HG02943 (cell line): ENCODE data around the gene OTUB2.

Experiments
- ATAC-seq: cut with Tn5 transposase; IDR thresholded peaks from one replicate; pipeline ENCODE4 v1.9.1; 2021; ENCODE audit warnings: mild to moderate bottlenecking, low read depth, moderate library complexity; ENCODE audit not compliant: unreplicated experiment

The OTUB2 gene

DNA sequence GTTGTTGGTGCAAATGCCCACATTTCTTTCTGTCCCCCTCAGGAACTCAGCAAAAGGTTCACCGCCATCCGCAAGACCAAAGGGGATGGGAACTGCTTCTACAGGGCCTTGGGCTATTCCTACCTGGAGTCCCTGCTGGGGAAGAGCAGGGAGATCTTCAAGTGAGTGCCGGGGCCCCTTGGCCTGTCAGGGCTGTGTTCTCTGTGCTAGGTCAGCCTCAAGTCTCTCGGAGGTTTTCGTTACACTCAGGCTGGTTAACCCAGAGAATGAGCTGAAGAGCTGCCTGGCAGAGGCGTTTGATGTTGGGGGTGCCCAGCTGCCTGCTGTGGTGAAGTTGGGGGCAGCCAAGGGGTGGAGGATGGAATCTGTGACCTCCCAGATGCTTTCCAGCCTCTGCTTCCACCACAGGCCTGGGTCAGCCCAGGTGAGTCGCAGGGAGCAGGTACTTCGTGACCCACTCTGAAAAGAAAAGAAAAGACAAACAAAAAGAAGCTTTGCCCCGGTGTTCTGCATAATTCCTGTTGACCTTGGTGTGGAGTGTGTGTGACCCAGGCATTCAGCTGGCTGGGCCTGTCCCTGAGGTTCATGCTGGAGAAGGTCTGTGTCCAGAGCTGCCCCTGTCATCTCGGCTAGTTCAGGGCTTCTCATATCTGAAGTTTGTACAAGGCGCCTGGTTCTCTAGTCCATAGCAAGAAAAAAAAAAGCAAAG, 12.9 kb downstream of the OTUB2 start:
- ATAC-seq: no peak

DNA sequence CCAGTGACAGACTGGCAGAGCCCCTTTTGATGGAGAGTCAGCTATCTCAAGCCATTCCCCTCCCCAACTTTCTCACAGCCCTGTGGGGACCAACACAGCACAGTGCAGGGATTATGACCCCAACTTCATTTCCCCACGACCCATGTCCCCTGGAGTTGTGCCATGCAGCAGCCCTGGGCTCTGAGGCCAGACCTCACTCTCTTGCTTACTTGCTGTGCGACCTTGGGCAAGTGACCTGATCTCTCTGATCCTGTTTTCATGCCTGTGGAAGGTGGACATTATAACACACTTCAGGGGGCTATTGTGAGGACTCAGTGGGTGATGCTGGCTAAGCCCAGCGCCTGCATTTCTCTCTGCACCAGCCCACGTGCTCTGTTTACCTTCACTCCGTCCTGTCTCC, 14.1 kb downstream of the OTUB2 start:
- ATAC-seq: no peak

DNA sequence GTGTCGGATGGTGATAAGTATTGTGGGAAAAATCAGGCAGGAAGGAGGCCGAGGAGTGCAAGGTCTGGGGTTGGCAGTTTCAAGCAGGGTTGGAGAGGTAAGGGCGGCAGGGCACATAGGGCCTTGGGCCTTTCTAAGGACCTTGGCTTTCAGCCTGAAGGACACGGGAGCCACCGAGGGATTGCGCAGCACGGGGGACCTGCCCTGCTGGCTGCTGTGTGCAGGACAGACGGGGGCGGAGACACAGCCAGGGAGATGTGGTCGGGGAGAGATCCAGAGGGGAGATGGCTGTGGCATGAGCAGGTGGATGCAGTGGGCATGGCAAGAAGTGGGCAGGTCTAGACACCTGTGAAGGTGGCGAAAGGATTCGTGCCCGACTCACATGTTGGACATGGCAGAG, 14.7 kb downstream of the OTUB2 start:
- ATAC-seq: no peak

DNA sequence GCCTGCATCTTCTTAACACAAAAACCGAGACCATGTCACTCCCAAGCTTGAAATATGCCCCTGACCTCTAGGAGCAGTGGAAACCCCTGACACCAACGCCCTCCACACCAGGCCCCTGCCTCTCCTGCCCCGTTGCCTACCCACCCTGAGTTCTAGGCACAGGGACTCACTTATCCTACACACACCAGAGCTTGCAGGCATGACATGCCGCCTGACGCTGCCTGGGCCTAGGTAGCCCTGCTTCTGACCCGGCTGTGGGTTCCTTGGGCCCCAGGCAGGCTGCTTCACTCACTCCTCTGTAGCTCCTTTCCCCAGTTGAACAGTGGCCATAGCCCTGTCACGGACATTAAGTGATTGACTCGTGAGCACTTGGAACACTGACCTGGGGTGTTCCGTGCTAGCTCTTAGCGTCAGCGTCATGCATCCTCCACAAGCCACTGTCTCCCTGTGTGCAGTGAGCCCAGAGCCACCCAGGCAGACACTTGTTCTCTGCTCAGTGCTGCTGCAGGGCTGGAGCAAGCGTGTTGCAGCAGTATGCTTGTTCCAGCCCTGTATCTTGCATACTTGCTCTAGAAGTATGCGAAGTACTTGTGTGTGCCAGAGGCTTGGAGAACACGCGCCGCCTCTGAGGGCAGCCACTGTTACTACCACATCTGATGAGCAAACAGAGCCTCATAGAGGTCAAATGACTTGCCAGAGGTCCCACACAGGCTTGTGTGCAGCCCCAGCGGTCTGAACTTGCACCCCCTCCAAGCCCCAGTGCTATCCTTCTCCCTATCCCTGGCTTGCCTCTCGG, 15.6 kb downstream of the OTUB2 start:
- ATAC-seq: no peak

DNA sequence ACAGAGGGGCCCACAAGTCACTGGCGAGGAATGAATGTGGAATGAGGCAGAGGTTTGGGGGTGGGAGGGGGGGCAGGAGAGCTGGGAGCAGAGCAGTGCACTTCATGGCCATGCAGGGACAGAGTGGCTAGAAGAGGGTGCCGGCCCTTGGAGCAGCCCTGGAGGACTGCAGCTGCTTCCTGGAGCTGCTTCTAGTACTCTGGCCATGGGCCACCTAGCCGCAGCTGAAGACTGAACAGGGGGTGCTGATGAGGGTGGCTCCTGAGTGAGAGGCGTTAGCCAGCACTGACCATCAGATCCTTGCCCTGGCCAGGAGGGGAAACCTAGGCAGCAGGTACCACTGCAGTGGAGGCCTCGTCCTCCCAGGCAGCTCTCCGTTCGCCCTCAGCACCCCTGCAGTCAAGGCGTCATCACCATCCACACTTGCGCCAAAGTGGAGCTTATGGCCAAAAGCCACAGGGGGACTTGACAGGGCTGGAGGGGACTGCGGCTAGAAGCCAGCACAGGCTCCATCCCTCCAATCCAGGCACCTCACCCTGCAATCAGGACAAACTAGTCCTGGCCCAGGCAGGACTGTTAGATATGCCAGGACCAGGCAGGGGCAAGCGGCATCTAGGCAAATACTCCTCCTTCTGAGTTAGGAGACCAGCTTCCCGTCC, 16.4 kb downstream of the OTUB2 start:
- ATAC-seq: no peak

DNA sequence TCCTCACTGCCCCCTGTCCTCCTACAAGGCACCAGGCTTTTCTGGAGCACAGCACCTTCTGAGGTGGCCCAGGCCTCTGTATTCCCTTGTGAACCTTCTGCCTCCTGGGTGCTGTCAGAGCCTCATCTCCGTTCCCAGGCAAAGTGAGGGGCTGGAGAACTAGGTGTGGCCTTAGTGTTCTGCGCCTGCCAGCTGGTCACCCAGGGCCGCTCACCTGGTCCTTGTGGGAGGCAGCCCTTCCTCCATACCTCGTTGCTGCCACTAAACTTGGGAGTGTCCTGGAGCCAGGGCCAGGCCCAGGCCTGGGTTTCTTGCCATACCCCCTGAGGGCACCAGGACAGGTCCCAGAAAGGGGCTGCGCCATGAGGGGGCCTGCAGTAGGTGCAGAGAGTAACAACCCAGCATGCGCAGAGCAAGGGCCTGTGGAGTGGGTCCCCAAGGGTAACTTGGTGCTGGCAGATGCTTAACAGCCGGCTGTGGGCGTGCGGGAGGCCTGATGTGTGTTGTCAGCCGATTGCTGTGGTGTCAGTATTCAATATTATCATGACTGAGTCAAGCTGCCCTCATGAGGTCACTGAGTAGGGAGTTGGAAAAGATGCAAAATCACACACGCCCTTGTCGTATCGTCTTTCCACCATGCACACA, 17.1 kb downstream of the OTUB2 start:
- no peak for ATAC-seq

DNA sequence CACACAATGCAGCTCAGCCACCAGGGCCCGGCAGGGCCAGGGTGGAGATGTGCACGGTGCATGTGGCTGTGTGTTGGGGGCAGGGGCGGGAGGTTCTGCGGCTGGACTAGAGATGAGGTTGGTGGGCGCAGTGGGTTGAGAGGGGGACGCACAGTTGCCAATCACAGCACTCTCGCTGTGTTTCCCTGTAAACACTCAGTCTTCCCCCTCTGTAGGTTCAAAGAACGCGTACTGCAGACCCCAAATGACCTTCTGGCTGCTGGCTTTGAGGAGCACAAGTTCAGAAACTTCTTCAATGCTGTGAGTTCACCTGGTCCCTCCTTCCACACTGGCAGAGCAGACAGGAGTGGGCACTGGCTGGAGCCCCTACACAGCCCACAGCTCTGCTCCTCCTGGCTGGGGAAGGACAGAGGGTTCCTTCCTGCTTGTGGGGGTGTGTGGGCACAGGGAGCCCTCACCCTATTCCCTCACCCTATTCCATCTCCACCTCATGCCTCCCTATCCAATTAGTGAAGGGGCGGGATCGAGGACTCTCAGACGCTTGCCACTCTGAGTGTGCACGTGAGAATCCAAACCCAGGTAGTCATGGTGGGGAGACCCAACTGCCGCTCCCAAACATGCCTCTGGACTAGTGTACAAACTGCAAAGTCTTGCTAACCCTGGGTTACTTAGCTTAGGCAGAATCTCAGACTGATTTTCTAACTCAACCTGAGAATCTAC, 17.8 kb downstream of the OTUB2 start:
- no peak for ATAC-seq

DNA sequence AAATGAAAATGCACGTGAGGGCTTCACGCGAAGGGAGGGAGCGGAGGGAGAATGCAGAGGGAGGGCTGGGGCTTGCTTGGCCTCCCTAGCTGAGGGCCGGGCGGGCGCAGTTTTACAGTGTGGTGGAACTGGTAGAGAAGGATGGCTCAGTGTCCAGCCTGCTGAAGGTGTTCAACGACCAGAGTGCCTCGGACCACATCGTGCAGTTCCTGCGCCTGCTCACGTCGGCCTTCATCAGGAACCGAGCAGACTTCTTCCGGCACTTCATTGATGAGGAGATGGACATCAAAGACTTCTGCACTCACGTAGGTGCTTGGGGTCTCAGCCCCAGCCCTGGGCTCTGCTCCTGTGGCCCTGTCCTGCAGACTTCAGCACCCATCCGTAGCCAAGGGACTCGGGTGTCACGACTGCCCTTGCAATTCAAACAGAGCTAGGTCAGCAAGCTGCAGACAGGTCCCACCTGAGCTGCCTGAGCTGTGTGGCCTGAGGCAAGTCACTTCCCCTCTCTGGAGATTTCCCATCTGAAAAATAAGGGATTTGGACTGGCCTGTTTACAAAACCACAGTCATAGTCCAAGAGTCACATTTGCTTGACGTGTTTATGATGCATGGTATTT, 18.4 kb downstream of the OTUB2 start:
- ATAC-seq: no peak

DNA sequence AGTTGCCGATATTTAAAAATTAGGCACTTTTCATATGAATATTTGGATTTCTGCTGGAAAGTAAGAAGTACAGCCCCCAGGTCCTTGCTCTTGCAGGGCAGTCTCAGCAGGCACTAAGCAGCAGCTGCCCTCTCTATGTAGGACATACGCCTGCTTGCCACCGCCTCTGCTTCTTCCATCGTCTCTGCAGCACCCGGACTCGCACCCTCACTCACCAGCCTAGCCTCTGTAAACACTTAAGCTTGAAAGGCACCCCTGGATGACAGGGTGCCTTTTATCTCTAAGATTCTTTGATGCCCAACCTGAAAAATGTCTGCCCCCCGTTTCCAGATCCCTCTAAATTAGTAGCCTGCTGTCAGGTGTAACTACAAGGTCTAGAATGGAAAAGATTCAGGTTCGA, 19.0 kb downstream of the OTUB2 start:
- no peak for ATAC-seq

DNA sequence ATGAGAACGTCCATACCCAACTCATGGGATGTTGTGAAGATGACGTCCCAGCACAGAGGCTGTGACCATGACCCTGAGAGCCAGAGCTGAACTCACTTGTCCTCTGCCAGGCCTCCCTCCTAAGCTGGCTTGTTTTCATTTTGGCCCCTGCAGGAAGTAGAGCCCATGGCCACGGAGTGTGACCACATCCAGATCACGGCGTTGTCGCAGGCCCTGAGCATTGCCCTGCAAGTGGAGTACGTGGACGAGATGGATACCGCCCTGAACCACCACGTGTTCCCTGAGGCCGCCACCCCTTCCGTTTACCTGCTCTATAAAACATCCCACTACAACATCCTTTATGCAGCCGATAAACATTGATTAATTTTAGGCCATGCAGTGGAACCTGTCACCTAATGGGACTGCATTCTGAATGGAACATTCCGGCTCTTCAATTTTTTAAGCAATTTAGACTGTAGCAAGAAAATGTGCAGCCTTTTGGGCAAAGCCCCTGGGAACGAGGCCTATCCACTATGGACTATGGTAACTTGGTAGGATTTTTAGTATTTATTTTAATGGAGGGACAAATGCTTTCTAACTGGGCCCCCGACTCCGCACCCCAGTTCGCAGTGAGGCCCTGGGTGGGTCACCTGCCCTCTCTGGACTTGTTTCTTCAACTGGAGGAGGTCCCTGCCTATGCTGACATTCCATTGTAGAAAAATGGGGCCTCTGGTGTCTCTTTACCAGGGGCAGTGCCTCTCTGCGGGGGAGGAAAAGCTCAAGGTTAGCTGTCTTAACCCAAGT, 19.6 kb downstream of the OTUB2 start:
- no peak for ATAC-seq

DNA sequence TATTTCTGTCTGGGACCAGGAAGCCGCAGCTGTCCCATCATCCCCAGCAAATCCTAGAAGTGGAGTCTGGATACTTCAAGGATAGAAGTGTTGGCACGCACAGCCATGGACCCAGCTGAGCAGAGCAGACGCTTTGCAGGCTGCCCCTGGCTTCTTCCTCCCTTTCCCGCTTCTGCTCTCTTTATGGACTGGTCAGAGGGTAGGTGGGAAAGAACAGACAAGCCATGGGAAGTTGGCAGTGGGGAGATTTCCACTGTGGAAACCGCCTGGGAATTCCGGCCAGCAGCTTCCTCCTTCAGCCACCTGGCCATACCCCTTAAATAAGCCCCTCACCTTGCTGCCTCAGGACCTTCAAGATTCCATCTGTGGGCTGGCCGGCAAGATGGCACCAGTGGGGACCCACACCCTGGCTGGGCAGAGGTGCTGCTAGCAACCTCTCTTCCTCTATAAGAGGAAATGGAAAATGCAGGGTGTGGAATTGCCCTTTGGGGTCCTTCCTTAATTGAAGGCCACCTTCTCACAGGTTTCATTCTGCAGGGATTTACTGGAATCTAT, 20.6 kb downstream of the OTUB2 start:
- ATAC-seq: no peak

DNA sequence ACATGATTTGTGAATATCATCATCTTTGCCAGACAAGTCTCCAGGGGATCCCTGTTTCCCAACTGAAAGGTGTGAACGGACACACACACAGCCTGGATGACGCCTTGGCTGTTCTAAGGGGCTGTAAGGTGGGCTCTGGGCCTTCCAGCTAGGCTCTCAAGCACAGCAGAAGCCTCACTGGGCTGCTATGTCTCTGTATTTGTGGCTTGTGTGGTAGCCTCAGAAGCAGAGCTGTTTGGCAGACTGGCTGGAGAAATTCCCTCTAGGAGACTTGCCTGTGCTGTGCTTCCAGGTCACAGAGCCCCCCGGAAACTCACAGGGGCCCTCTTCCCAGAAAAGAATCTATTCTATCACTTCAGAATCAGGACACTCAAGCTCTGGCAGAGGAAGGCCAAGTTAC, 21.4 kb downstream of the OTUB2 start:
- no peak for ATAC-seq

DNA sequence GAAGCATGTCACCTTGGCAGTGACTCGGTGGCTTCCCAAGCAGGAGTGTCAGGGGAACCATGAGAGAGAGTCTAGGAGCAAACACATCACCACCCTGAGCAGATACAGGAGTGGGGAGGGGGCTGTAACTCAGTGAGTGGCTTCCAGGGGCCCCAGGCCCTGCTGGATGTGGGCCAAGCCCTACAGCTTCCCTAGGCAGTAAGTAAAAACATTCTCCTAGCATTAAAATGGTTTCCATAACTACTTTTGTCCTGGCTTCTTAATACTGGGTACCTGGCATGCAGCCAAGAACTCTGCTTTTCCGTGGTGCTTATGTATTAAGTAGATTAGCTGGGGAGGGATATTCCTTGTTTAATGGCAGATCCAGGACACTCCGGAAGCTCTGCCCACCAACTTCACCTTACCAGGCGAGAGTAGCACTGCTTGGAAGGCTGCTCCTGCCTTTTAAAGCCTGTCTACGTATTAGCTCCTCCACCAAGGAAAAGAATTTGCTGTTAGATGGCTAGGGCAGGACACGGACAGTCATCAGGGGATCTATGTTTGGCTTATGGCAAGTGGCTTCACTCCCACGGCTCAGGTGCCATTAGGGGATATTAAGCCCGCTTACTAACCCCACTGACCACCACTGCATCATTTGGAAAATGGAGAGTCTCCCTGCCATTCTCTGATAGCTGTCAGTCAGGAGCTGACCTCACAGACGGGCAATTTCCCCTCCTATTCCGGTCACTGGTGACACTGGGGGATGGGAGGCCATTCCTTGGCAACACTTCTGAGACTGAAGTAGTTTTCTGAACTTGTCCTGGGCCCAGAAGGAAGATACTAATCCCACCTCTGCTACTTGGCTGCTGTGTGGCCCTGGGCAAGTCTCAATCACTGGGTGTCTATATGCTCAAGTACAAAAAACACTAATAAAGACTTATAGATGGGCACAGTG, 22.8 kb downstream of the OTUB2 start:
- no peak for ATAC-seq

DNA sequence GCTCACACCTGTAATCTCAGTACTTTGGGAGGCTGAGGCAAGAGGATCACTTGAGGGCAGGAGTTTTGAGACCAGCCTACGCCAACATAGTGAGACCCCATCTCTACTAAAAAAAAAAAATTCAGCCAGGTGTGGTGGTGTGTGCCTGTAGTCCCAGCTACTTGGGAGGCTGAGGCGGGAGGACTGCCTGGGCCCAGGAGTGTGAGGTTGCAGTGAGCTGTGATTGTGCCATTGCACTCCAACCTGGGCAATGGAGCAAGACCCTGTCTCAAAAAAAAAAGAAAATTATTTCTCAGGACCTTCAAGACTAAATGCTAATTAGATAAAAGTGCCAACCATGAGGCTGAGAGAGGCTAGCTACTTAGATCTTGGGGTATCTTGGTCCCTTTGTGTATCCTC, 23.5 kb downstream of the OTUB2 start:
- no peak for ATAC-seq

DNA sequence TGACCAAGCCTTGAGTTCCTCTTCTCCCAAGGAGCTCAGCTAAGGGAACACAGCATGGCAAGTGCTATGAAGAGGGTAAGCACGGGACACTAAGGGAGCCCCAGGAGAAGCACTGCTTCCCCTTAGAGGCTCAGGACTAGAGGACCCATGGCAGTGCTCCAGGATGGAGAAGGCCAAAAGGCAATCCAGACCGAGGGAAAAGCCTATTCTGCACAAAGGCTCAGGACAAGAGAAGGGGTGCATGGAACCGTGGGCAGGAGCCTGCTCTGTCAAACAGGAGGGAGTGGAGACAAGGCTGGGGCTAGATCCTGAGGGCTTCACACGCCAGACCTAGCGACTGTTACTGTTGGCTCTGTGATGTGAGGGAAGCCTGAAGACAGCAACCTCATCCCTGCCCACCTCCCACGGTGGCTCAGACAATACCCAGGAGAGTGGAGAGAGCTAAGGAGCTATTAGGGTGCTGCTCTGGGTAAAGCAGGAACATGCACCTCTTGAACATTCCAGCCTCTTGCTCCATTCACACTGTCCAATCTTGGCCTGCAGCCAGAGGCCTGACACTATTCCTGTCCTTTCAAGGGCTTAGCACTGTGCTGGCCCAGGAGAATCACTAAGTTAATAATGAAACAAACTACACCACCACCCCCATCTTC, 24.2 kb downstream of the OTUB2 start:
- no peak for ATAC-seq

DNA sequence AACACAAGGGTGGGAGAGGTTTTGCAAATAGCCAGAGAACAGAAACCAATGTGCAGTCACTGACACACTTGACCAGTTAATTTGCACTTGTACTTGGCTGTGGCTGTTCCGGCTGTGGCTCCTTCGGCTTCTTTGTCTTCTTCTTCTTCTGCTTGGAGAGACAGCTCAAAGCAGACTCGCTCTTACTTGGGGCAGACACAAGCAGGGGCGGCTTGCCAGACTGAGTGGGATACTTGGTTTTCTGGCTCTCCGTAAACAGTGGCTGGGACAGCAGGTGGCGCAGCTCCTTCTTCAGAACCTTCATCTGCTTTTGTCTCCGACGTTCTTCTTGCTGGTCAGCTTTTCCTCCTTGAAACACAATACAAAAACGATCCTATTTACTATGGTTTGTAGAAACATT, 25.0 kb downstream of the OTUB2 start:
- ATAC-seq: no peak

DNA sequence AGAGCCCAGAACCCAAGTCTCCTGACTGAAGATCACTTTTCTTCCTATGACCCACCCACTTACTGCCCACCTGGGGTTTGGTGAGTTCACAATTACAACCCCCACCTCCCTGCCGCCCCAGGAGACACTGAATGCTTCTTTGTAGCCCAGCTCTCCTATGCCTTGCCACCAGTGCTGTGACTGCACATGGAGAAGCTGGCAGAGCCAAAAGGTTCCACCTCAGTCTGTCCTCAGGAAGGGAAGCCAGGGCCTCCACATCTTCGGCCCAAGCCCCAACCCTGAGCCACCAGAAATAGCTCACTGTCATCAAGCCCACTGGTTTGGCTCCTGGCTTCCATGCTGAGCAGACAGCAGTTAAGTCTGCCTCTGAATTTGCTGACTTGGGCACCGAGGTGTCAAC, 25.6 kb downstream of the OTUB2 start:
- ATAC-seq: no peak

DNA sequence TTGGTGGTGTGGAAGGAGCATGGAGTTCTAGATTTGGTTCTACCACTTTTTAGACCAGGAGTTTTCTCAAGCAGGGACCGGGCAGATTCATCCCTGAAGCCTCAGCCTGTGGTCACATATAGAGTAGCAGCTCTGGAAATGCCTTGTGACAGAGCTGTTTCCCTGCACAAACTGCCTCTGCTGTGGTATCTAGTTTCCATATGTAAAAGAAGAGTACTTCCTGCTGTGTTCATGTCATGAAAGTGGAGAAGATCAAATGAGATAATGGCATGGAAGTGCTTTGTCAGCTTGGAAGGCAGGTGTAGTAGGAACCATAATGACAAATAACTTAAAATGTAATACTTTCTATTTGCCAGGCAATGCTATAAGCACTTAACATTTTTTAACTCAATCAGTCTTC, 26.1 kb downstream of the OTUB2 start:
- no peak for ATAC-seq
